Sigmoid colon (tissue), 7 donors: Measurements from ENCODE around the gene CD81. TPM values are rescaled to one million over a fixed set of nuclear protein-coding genes. Genes with fewer than 3 reads are reported as not detected.

Source experiments
- DNase-seq: peaks from one replicate; pipeline ENCODE4 v3.0.0-alpha.2; 2019
- H3K27ac ChIP-seq, 4 donors: fragments of 200-600 bp; sonication (generic); one replicate each; pipeline ENCODE4 v1.5.1; 2016 to 2019; ENCODE audit warnings: mild to moderate bottlenecking in 1 of 4
- H3K27me3 ChIP-seq, 3 donors: fragments of 200-600 bp; sonication (generic); one replicate each; pipeline ENCODE4 v1.5.1; 2019; ENCODE audit warnings: mild to moderate bottlenecking in 1 of 3
- H3K36me3 ChIP-seq, 4 donors: fragments of 200-600 bp; sonication (generic); one replicate each; pipeline ENCODE4 v1.5.1; 2016 to 2019
- H3K4me1 ChIP-seq, 4 donors: fragments of 200-600 bp; sonication (generic); one replicate each; pipeline ENCODE4 v1.5.1; 2017 to 2019
- H3K4me3 ChIP-seq, 4 donors: fragments of 200-600 bp; sonication (generic); one replicate each; pipeline ENCODE4 v1.5.1; 2017 to 2019; ENCODE audit warnings: mild to moderate bottlenecking in 2 of 4, moderate library complexity in 1 of 4
- H3K9me3 ChIP-seq, 4 donors: fragments of 200-600 bp in 3 of 4; sonication (generic) in 3 of 4; one replicate each; pipeline versions ENCODE4 v1.5.1 to v1.6.1; 2013 to 2019
- CTCF ChIP-seq, 4 experiments: fragments of 450-650 bp in 3 of 4; fragments of 200-600 bp in 1 of 4; IDR thresholded peaks; one replicate each; pipeline ENCODE4 v1.5.1; 2016 to 2019; ENCODE audit warnings: antibody characterized with exemption in 4 of 4, mild to moderate bottlenecking in 3 of 4, moderate library complexity in 2 of 4
- EP300 ChIP-seq, 4 donors: sonication (generic); formaldehyde crosslinking; IDR thresholded peaks; one replicate each; pipeline ENCODE4 v1.6.1; 2017; ENCODE audit warnings: antibody characterized with exemption in 4 of 4
- POLR2A ChIP-seq, 2 donors: fragments of 450-650 bp; IDR thresholded peaks; one replicate each; pipeline ENCODE4 v1.6.1; 2016; ENCODE audit warnings: antibody characterized with exemption in 2 of 2, mild to moderate bottlenecking in 2 of 2, moderate library complexity in 2 of 2
- POLR2AphosphoS5 ChIP-seq, 4 donors: sonication (generic); formaldehyde crosslinking; IDR thresholded peaks; one replicate each; pipeline ENCODE4 v1.6.1; 2017; ENCODE audit warnings: antibody characterized with exemption in 4 of 4
- WGBS, 2 donors: extraction: QIAGEN DNeasy Blood & Tissue Kit; methylation state at CpG; one replicate each; pipeline ENCODE4 v1.1.7; 2013; 5-methylcytosine and 5-hydroxymethylcytosine counted together
- intact Hi-C: fragments of 100-400 bp; cut with DNase I; formaldehyde crosslinking; loops from one replicate; pipeline ENCODE4 v1.15.1; 2023
- polyA plus RNA-seq, 3 donors: library from polyadenylated mRNA; stranded (reverse); fragments of 200-250 nt; gene quantifications; one replicate each; pipeline ENCODE4 v1.2.3, GENCODE V29; 2013
- total RNA-seq, 4 donors: library from RNA; depleted of rRNA; stranded (reverse); fragments of >200 nt; gene quantifications; one replicate each; pipeline ENCODE4 v1.1.0, GENCODE V29; 2016
- donor health status: healthy with polysubstance abuse.
- donor health status: Bipolar disorder and iron deficiency.
- donor health status: healthy.

Gene CD81
- total and polyA plus RNA-seq, 7 donors = 67.9 to 625 (median 401) TPM

- no peak for TF ChIP-seq CTCF (IDR thresholded peaks at IDR 0.05)
- no peak for TF ChIP-seq POLR2A (IDR thresholded peaks at IDR 0.05)
- no peak for TF ChIP-seq POLR2AphosphoS5 (IDR thresholded peaks at IDR 0.05)
- TF ChIP-seq EP300 (IDR thresholded peaks at IDR 0.05) = no peak
- H3K4me3 ChIP-seq = no peak overlapping the region
- WGBS, 2 donors = 39 to 83% methylated on average over 17 of the region's 17 CpGs
- no peaks in the 10 kb centered on the region for H3K9me3 ChIP-seq
- H3K36me3 ChIP-seq = no peaks in the 10 kb centered on the region
- intact Hi-C loops = loop anchor here (2.0 to 5.0 kb wide), 2 partner anchors 45 to 470 kb away; partner anchors contain the start of gene CD81
- H3K27me3 ChIP-seq = peaks cover 0 to 5% (median 0%) of the 10 kb centered on the region in 3 donors
- no peak overlapping the region for H3K27ac ChIP-seq
- H3K4me1 ChIP-seq = peaks cover 0 to 19% (median 12%) of the 10 kb centered on the region in 4 donors
- DNase-seq = no peak
These were observed 44.9 kb downstream of the CD81 start for GRCh38 chr11:2421996-2422395.

GRCh38 chr11:2422461-2423156 is 45.5 kb downstream of the CD81 start:
- no peak for DNase-seq
- H3K27ac ChIP-seq = no peak overlapping the region
- H3K4me1 ChIP-seq = peaks cover 0 to 19% (median 12%) of the 10 kb centered on the region in 4 donors
- H3K27me3 ChIP-seq = peaks cover 0 to 5% (median 0%) of the 10 kb centered on the region in 3 donors
- H3K9me3 ChIP-seq = no peaks in the 10 kb centered on the region
- 42 to 85% methylated on average over 14 of the region's 14 CpGs for WGBS, 2 donors
- H3K4me3 ChIP-seq = no peak overlapping the region
- H3K36me3 ChIP-seq = no peaks in the 10 kb centered on the region
- TF ChIP-seq EP300 (IDR thresholded peaks at IDR 0.05) (no peak), CTCF (IDR thresholded peaks at IDR 0.05) (no peak), POLR2AphosphoS5 (IDR thresholded peaks at IDR 0.05) (no peak), POLR2A (IDR thresholded peaks at IDR 0.05) (no peak)
- intact Hi-C loops = loop anchor here (5.0 kb wide), 1 partner anchor 470 kb away; no protein-coding TSS in a partner anchor

- TF ChIP-seq POLR2AphosphoS5 (IDR thresholded peaks at IDR 0.05) (no peak), POLR2A (IDR thresholded peaks at IDR 0.05) (no peak), EP300 (IDR thresholded peaks at IDR 0.05) (no peak), CTCF (IDR thresholded peaks at IDR 0.05) (no peak)
- intact Hi-C loops = loop anchor here (5.0 kb wide), 1 partner anchor 469 kb away; no protein-coding TSS in a partner anchor
- Histone ChIP-seq H3K36me3 (no peaks in the 10 kb centered on the region), H3K9me3 (no peaks in the 10 kb centered on the region), H3K27ac (no peak overlapping the region), H3K27me3 (peaks cover 0 to 5% (median 0%) of the 10 kb centered on the region in 3 donors), H3K4me3 (no peak overlapping the region), H3K4me1 (peaks cover 0 to 19% (median 12%) of the 10 kb centered on the region in 4 donors)
- 42 to 78% methylated on average over 26 of the region's 26 CpGs for WGBS, 2 donors
- DNase-seq = no peak
These were observed 46.3 kb downstream of the CD81 start for GRCh38 chr11:2423157-2424025.

GRCh38 chr11:2424811-2425495 is 47.8 kb downstream of the CD81 start:
- intact Hi-C loops = loop anchor here (5.0 kb wide), 1 partner anchor 467 kb away; no protein-coding TSS in a partner anchor
- H3K4me3 ChIP-seq = no peak overlapping the region
- H3K27ac ChIP-seq = no peak overlapping the region
- WGBS, 2 donors = 45 to 83% methylated on average over 28 of the region's 28 CpGs
- H3K36me3 ChIP-seq = no peaks in the 10 kb centered on the region
- peaks cover 0 to 12% (median 9%) of the 10 kb centered on the region in 4 donors for H3K4me1 ChIP-seq
- TF ChIP-seq CTCF (IDR thresholded peaks at IDR 0.05) (no peak), POLR2A (IDR thresholded peaks at IDR 0.05) (no peak), POLR2AphosphoS5 (IDR thresholded peaks at IDR 0.05) (no peak), EP300 (IDR thresholded peaks at IDR 0.05) (no peak)
- DNase-seq = no peak
- peaks cover 0 to 5% (median 0%) of the 10 kb centered on the region in 3 donors for H3K27me3 ChIP-seq
- no peaks in the 10 kb centered on the region for H3K9me3 ChIP-seq
